Calu3 (cell line): ENCODE data around the gene C1orf87. TPM values are rescaled to one million over a fixed set of nuclear protein-coding genes. Genes with fewer than 3 reads are reported as not detected.

Experiments
- BruUV-seq: library from RNA; stranded (reverse); fragments of 400-500 nt; replicated peaks from 2 replicates; lab custom pipeline; 2021; lab: Mats Ljungman, UMichigan
- CTCF ChIA-PET: fragments of 300-600 bp; sonication (Branson Sonifier 250); formaldehyde crosslinking; loops from one replicate; lab custom pipeline; 2022; ENCODE audit warnings: antibody characterized with exemption; lab: Charles Lee
- DNase-seq: peaks from one replicate; pipeline ENCODE4 v3.0.0; 2022
- H3K27ac Mint-ChIP-seq: one replicate; pipeline ENCODE4 v1.8.0; 2022; ENCODE audit warnings: mixed read lengths; ENCODE audit not compliant: unreplicated experiment
- H3K27me3 Mint-ChIP-seq: one replicate; pipeline ENCODE4 v1.8.0; 2022; ENCODE audit warnings: mixed read lengths; ENCODE audit not compliant: unreplicated experiment
- H3K36me3 Mint-ChIP-seq: one replicate; pipeline ENCODE4 v1.8.0; 2022; ENCODE audit warnings: mild to moderate bottlenecking, moderate library complexity, mixed read lengths; ENCODE audit not compliant: insufficient read depth, unreplicated experiment
- H3K4me1 Mint-ChIP-seq: one replicate; pipeline ENCODE4 v1.8.0; 2022; ENCODE audit warnings: mild to moderate bottlenecking, low read depth, mixed read lengths; ENCODE audit not compliant: unreplicated experiment
- H3K4me3 Mint-ChIP-seq: one replicate; pipeline ENCODE4 v1.8.0; 2022; ENCODE audit warnings: mild to moderate bottlenecking, low read depth, moderate library complexity, mixed read lengths; ENCODE audit not compliant: unreplicated experiment
- H3K9me3 Mint-ChIP-seq: one replicate; pipeline ENCODE4 v1.8.0; 2022; ENCODE audit warnings: low read depth, mixed read lengths; ENCODE audit not compliant: unreplicated experiment
- intact Hi-C: fragments of 100-400 bp; cut with micrococcal nuclease; formaldehyde crosslinking; loops from one replicate; pipeline ENCODE4 v1.10.0; 2022; ENCODE audit not compliant: unreplicated experiment
- total RNA-seq: library from RNA; stranded (reverse); gene quantifications from 2 replicates; pipeline ENCODE4 v1.2.3, GENCODE V29; 2022
- TF ChIP-seq, protein P1 (sequence below): fragments of 200-600 bp; IDR thresholded peaks from one replicate; pipeline ENCODE4 v1.8.0; 2022; ENCODE audit warnings: antibody characterized with exemption; ENCODE audit not compliant: unreplicated experiment

The C1orf87 gene
- total RNA-seq, 1 experiment from 2014 or later, result not detected

DNA sequence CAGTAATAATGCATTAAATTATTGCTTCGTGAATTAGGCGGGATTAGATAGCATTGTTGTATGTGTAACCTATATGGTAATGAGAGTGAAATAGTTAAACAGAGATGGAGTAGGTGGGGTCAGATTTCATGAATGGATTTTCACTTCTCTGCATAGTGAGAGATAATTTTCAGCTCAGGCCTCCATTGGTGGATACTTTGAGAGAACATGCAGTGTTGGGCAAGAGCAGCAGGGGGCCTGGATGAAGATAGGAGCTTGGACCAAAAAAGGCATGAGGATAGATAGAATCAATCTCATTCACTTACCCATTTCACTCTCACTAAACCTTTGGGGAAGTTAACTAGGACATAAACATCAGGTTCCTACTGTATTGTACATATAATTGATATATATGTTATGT is 39.5 kb upstream of the C1orf87 start:
- no peaks in the 10 kb centered on the region for H3K9me3 Mint-ChIP-seq
- TF ChIP-seq, protein P1, sequence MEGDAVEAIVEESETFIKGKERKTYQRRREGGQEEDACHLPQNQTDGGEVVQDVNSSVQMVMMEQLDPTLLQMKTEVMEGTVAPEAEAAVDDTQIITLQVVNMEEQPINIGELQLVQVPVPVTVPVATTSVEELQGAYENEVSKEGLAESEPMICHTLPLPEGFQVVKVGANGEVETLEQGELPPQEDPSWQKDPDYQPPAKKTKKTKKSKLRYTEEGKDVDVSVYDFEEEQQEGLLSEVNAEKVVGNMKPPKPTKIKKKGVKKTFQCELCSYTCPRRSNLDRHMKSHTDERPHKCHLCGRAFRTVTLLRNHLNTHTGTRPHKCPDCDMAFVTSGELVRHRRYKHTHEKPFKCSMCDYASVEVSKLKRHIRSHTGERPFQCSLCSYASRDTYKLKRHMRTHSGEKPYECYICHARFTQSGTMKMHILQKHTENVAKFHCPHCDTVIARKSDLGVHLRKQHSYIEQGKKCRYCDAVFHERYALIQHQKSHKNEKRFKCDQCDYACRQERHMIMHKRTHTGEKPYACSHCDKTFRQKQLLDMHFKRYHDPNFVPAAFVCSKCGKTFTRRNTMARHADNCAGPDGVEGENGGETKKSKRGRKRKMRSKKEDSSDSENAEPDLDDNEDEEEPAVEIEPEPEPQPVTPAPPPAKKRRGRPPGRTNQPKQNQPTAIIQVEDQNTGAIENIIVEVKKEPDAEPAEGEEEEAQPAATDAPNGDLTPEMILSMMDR, result no peak
- H3K27ac Mint-ChIP-seq, result no peak overlapping the region
- DNase-seq, result no peak
- H3K36me3 Mint-ChIP-seq, result no peaks in the 10 kb centered on the region
- CTCF ChIA-PET, result no interaction called here
- H3K4me3 Mint-ChIP-seq, result no peak overlapping the region
- no peaks in the 10 kb centered on the region for H3K4me1 Mint-ChIP-seq
- intact Hi-C loops, result no loop called here
- no peaks in the 10 kb centered on the region for H3K27me3 Mint-ChIP-seq
- no TSS peak for BruUV-seq

DNA sequence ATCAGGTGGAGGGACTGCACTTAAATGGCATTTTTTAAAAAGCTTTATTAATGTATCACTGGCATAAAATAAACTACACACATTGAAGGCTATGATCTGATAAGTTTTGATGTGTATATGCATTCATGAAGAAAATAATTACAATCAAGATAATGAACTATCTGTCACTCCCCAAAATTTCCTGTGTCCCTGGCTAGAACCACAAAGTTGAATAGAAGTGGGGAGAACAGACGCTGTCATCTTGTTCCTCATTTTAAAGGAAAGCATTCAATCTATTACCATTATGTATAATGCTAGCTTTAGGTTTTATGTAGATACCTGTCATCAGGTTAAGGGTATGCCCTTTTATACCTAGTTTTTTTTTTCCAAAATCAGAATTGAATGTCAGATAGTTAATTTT is 38.1 kb upstream of the C1orf87 start:
- H3K36me3 Mint-ChIP-seq, result no peaks in the 10 kb centered on the region
- intact Hi-C loops, result no loop called here
- no peaks in the 10 kb centered on the region for H3K4me1 Mint-ChIP-seq
- TF ChIP-seq, protein P1, result no peak
- CTCF ChIA-PET, result no interaction called here
- BruUV-seq, result no TSS peak
- no peaks in the 10 kb centered on the region for H3K27me3 Mint-ChIP-seq
- H3K9me3 Mint-ChIP-seq, result no peaks in the 10 kb centered on the region
- H3K4me3 Mint-ChIP-seq, result no peak overlapping the region
- no peak for DNase-seq
- no peak overlapping the region for H3K27ac Mint-ChIP-seq

DNA sequence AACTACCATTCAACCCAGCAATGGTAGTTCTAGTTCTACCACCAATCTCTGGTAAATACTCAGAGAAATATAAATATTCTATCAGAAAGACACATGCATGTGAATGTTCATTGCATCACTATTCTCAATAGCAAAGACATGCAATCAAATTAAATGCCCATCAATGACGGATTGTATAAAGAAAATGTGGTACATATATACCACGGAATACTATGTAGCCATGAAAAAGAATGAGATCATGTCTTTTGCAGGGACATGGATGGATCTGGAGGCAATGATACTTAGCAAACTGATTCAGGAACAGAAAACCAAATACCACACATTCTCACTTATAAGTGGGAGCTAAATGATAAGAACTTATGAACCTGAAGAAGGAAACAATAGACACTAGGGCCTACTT is 37.5 kb upstream of the C1orf87 start:
- BruUV-seq, result no TSS peak
- intact Hi-C loops, result no loop called here

DNA sequence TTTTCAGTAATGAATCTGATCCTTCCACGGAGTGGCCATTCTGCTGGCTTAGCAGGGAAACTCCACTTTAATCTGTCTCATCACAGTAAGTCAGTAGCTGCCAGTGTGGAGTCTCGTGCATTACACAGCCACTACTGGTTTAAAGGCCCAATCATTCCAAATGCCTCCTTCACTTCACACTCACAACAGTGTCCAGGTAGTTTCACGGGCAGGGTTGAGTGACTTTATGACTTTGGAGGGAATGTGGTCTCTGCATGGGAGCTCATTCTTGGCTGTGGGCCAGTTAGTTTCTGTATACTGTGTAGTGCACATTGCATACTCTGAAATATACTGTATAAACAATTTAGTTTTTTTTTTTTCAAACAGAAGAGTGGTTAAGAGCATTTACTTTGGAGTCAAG is 34.6 kb upstream of the C1orf87 start:
- H3K4me3 Mint-ChIP-seq, result no peak overlapping the region
- intact Hi-C loops, result no loop called here
- no peaks in the 10 kb centered on the region for H3K27me3 Mint-ChIP-seq
- TF ChIP-seq, protein P1, result no peak
- no TSS peak for BruUV-seq
- H3K4me1 Mint-ChIP-seq, result no peaks in the 10 kb centered on the region
- DNase-seq, result no peak
- CTCF ChIA-PET, result interaction anchor here (0.6 kb wide), 1 partner anchor 256 kb away, joined by 4 read pairs; no protein-coding TSS in a partner anchor
- no peaks in the 10 kb centered on the region for H3K36me3 Mint-ChIP-seq
- H3K9me3 Mint-ChIP-seq, result no peaks in the 10 kb centered on the region
- H3K27ac Mint-ChIP-seq, result no peak overlapping the region

More for the DNA sequence above, 37.5 kb upstream of the C1orf87 start:
- TF ChIP-seq, protein P1, result no peak
- Mint-ChIP-seq H3K9me3 (no peaks in the 10 kb centered on the region), H3K4me3 (no peak overlapping the region), H3K4me1 (no peaks in the 10 kb centered on the region), H3K27ac (no peak overlapping the region), H3K36me3 (no peaks in the 10 kb centered on the region), H3K27me3 (no peaks in the 10 kb centered on the region)
- CTCF ChIA-PET, result no interaction called here
- no peak for DNase-seq
